Endothelial cell of umbilical vein (primary cell): Measurements from ENCODE around the gene LPP. TPM values are rescaled to one million over a fixed set of nuclear protein-coding genes. Genes with fewer than 3 reads are reported as not detected.
A peak's percentile ranks its signal among the peaks of the same experiment; 100 is the strongest.

Source experiments
- BruUV-seq: library from RNA; stranded (reverse); fragments of 400-500 nt; replicated peaks from 2 replicates; lab custom pipeline; 2021; lab: Mats Ljungman, UMichigan
- CTCF ChIA-PET: fragments of 300-600, 350-600 bp; sonication (Branson Sonifier 250); formaldehyde crosslinking; loops from one replicate; lab custom pipeline; 2021; ENCODE audit warnings: antibody characterized with exemption, inconsistent platforms; lab: Charles Lee
- POLR2A ChIA-PET: fragments of 300-600, 350-600 bp; sonication (Branson Sonifier 250); formaldehyde crosslinking; loops from one replicate; lab custom pipeline; 2021; ENCODE audit warnings: antibody characterized with exemption, inconsistent platforms; lab: Charles Lee
- DNase-seq: peaks from one replicate; pipeline ENCODE4 v3.0.0-alpha.2; 2011; ENCODE audit warnings: low read depth, low spot score
- FAIRE-seq: peaks from 2 replicates; lab custom pipeline; 2011; peaks lifted over from hg19 to GRCh38; lab: Jason Lieb, UNC
- H2AFZ ChIP-seq: 2 replicates; pipeline ENCODE4 v1.6.0; 2012; ENCODE audit warnings: low read depth, low read length, control low read depth, inconsistent platforms
- H3K27ac ChIP-seq: 2 replicates; pipeline ENCODE4 v1.5.1; 2011; ENCODE audit warnings: low read depth, mild to moderate bottlenecking, control low read depth, low read length, moderate library complexity; ENCODE audit not compliant: insufficient read depth
- H3K27me3 ChIP-seq, 2 experiments: 2 replicates each; pipeline versions ENCODE4 v1.6.0 to v1.6.1; 2011; ENCODE audit warnings: low read length in 2 of 2, mixed read lengths in 1 of 2; ENCODE audit not compliant: control insufficient read depth in 2 of 2, insufficient read depth in 2 of 2
- H3K36me3 ChIP-seq, 2 experiments: 2 replicates in 1 of 2; 3 replicates in 1 of 2; pipeline ENCODE4 v1.5.1; 2011; ENCODE audit warnings: low read length in 2 of 2, mild to moderate bottlenecking in 1 of 2, moderate library complexity in 1 of 2; ENCODE audit not compliant: control insufficient read depth in 2 of 2, insufficient read depth in 2 of 2; ENCODE audit errors: extremely low read depth in 1 of 2
- H3K4me1 ChIP-seq: 3 replicates; pipeline ENCODE4 v1.5.1; 2011; ENCODE audit warnings: mild to moderate bottlenecking, low read length; ENCODE audit not compliant: control insufficient read depth, insufficient read depth; ENCODE audit errors: extremely low read depth
- H3K4me2 ChIP-seq: 2 replicates; pipeline ENCODE4 v1.6.1; 2011; ENCODE audit warnings: low read length, control low read depth, mixed read lengths; ENCODE audit not compliant: insufficient read depth
- H3K4me3 ChIP-seq, 3 experiments: fragments of 200-600 bp in 1 of 3; sonication (generic), shearing (Covaris generic) in 1 of 3; replicated peaks in 1 of 3; 2 replicates each; pipeline ENCODE4 v1.5.1; 2011 to 2016; ENCODE audit warnings: control low read depth in 3 of 3, low read length in 3 of 3, mild to moderate bottlenecking in 2 of 3, inconsistent platforms in 1 of 3, low read depth in 1 of 3, moderate library complexity in 1 of 3; ENCODE audit not compliant: insufficient read depth in 1 of 3
- H3K79me2 ChIP-seq: 2 replicates; pipeline ENCODE4 v1.6.0; 2012; ENCODE audit warnings: low read length, inconsistent platforms; ENCODE audit not compliant: control insufficient read depth, insufficient read depth
- H3K9ac ChIP-seq: replicated peaks from 2 replicates; pipeline ENCODE3; 2011; ENCODE audit warnings: low read length, control low read depth; ENCODE audit not compliant: insufficient read depth; ENCODE audit errors: extremely low read depth
- H3K9me1 ChIP-seq: replicated peaks from 3 replicates; pipeline ENCODE4 v1.6.0; 2011; ENCODE audit warnings: mild to moderate bottlenecking, low read length; ENCODE audit not compliant: control insufficient read depth, insufficient read depth; ENCODE audit errors: extremely low read depth
- H3K9me3 ChIP-seq: replicated peaks from 2 replicates; pipeline ENCODE4 v1.5.1; 2012; ENCODE audit warnings: low read length, inconsistent platforms; ENCODE audit not compliant: control insufficient read depth, insufficient read depth
- H4K20me1 ChIP-seq: replicated peaks from 2 replicates; pipeline ENCODE3; 2011; ENCODE audit warnings: mild to moderate bottlenecking, low read length; ENCODE audit not compliant: control insufficient read depth, insufficient read depth; ENCODE audit errors: extremely low read depth
- EZH2 ChIP-seq: IDR thresholded peaks from 2 replicates; pipeline ENCODE4 v1.6.1; 2012; ENCODE audit warnings: borderline replicate concordance, low read depth, mild to moderate bottlenecking, moderate library complexity, low read length, inconsistent platforms; ENCODE audit not compliant: severe bottlenecking
- FOS ChIP-seq: IDR thresholded peaks from 2 replicates; pipeline ENCODE4 v1.6.1; 2011; ENCODE audit warnings: mild to moderate bottlenecking, low read length, moderate library complexity, borderline replicate concordance; ENCODE audit not compliant: insufficient read depth
- GATA2 ChIP-seq: IDR thresholded peaks from 2 replicates; pipeline ENCODE4 v1.7.0; 2011; ENCODE audit warnings: low read depth, mild to moderate bottlenecking, moderate library complexity, mixed read lengths, low read length; ENCODE audit not compliant: insufficient read length, insufficient read depth
- JUN ChIP-seq: IDR thresholded peaks from 2 replicates; pipeline ENCODE4 v1.6.1; 2011; ENCODE audit warnings: borderline replicate concordance, low read depth; ENCODE audit not compliant: insufficient read length, insufficient read depth
- POLR2A ChIP-seq: IDR thresholded peaks from 2 replicates; pipeline ENCODE4 v1.6.1; 2012; ENCODE audit warnings: low read depth, mild to moderate bottlenecking, control low read depth, low read length
- POLR2AphosphoS5 ChIP-seq: IDR thresholded peaks from 2 replicates; pipeline ENCODE4 v1.6.1; 2012; ENCODE audit warnings: low read depth, mild to moderate bottlenecking, control low read depth, low read length, moderate library complexity; ENCODE audit not compliant: insufficient read depth
- dilution Hi-C: fragments of 300-500 bp; cut with MboI; formaldehyde crosslinking; loops from one replicate; pipeline ENCODE4 v1.15.0; 2019; ENCODE audit warnings: low sequenced_read_pairs; ENCODE audit not compliant: extremely low pct_ligation_motif_present
- intact Hi-C: fragments of 100-400 bp; cut with micrococcal nuclease; formaldehyde crosslinking; loops from one replicate; pipeline ENCODE4 v1.10.0; 2022
- polyA plus RNA-seq, 4 experiments: library from polyadenylated mRNA; depleted of rRNA in 3 of 4; stranded (reverse) in 3 of 4; unstranded in 1 of 4; fragments of >200 nt; gene quantifications; 2 replicates each; pipeline versions ENCODE4 v1.2.1 to v1.2.3, GENCODE V29; 2011 to 2012; ENCODE audit warnings: missing spikeins in 1 of 4
- total RNA-seq: library from RNA; stranded (reverse); gene quantifications from 2 replicates; pipeline ENCODE4 v1.2.3, GENCODE V29; 2021
- TF ChIP-seq, protein P1 (sequence below), 2 donors: IDR thresholded peaks; 1 replicate in 1 of 2; 2 replicates in 1 of 2; pipeline ENCODE4 v1.5.1; 2011; ENCODE audit warnings: low read length in 2 of 2, mild to moderate bottlenecking in 2 of 2, moderate library complexity in 2 of 2, control low read depth in 1 of 2, inconsistent platforms in 1 of 2, low read depth in 1 of 2; ENCODE audit not compliant: insufficient read depth in 1 of 2; ENCODE audit errors: extremely low read depth in 1 of 2
- TF ChIP-seq, protein P2 (sequence below): IDR thresholded peaks from 2 replicates; pipeline ENCODE4 v1.6.1; 2011; ENCODE audit not compliant: insufficient read depth, insufficient read length

Gene LPP
- total and polyA plus RNA-seq, 2 donors (not counting 3 experiments of a cell fraction or from before 2014, with no cell fraction given), result 16.9 to 153 TPM

DNA sequence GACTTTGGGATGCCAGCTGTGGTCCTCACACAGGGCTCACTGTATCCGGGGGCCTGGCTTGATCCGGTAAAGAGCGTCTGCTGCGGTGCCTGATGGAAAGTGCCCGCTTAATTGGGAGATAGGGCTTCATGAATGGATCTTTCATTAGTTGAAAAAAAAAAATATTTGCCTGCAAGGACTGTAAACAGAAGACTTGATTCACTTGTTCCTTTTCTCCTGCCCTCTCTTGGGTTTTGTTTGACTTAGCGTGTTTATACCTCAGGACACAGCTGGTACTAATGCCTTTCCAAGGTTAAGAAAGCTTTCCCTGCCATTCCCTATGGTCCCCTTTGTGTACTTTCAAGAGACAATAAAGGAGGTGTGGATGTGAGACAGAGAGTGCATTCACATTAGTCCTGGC is 493.3 kb downstream of the LPP start:
- H3K27me3 ChIP-seq, result no peaks in the 10 kb centered on the region
- H3K4me1 ChIP-seq, result peaks cover 3% of the 10 kb centered on the region
- DNase-seq (no peak), FAIRE-seq (no peak)
- ChIA-PET CTCF (interaction anchor here (1.5 kb wide), 2 partner anchors 15 to 900 kb away, joined by 4 to 5 read pairs; no protein-coding TSS in a partner anchor), POLR2A (interaction anchor here (0.6 kb wide), 1 partner anchor 285 kb away, joined by 3 read pairs; no protein-coding TSS in a partner anchor)
- intact Hi-C loops (no loop called here), dilution Hi-C loops (no loop called here)
- H3K27ac ChIP-seq, result no peak overlapping the region
- no peak overlapping the region for H3K4me2 ChIP-seq
- H4K20me1 ChIP-seq, result no peaks in the 10 kb centered on the region
- H3K4me3 ChIP-seq, result no peak overlapping the region
- no peaks in the 10 kb centered on the region for H3K36me3 ChIP-seq
- no peak overlapping the region for H2AFZ ChIP-seq
- TF ChIP-seq POLR2A, result no peak
- TF ChIP-seq, protein P1, sequence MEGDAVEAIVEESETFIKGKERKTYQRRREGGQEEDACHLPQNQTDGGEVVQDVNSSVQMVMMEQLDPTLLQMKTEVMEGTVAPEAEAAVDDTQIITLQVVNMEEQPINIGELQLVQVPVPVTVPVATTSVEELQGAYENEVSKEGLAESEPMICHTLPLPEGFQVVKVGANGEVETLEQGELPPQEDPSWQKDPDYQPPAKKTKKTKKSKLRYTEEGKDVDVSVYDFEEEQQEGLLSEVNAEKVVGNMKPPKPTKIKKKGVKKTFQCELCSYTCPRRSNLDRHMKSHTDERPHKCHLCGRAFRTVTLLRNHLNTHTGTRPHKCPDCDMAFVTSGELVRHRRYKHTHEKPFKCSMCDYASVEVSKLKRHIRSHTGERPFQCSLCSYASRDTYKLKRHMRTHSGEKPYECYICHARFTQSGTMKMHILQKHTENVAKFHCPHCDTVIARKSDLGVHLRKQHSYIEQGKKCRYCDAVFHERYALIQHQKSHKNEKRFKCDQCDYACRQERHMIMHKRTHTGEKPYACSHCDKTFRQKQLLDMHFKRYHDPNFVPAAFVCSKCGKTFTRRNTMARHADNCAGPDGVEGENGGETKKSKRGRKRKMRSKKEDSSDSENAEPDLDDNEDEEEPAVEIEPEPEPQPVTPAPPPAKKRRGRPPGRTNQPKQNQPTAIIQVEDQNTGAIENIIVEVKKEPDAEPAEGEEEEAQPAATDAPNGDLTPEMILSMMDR (IDR thresholded peaks at IDR 0.05; ENCODE audit: extremely low read depth in 1 of 2, insufficient read depth in 1 of 2, low read depth in 1 of 2, low read length in 2 of 2), result no peak
- no peak for TF ChIP-seq GATA2
- no peak for TF ChIP-seq POLR2AphosphoS5
- H3K9ac ChIP-seq, result no peak overlapping the region
- no peaks in the 10 kb centered on the region for H3K9me3 ChIP-seq
- no peaks in the 10 kb centered on the region for H3K9me1 ChIP-seq
- no peaks in the 10 kb centered on the region for H3K79me2 ChIP-seq
- BruUV-seq, result no TSS peak

DNA sequence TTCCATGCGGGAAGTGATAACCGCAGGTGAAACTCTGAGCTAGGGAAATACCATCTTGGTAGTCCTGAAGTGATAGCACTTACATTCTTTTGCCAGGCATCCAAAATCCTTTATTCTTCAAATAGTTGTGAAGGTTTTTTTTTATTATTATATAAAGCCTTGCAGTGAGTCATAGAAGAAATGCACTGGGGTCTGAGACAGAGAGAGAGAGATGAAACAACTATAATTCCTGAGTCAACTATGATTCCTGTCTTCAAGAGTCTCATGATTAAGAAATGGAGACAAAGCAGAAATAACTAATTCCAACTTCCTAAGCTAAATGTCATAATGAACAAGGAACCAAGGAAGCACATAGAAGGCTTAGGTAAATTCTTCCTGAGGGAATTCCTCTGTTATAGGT is 495.6 kb downstream of the LPP start:
- CTCF ChIA-PET, result interaction anchor here (0.6 to 1.2 kb wide), 3 partner anchors 13 to 47 kb away, joined by 3 to 6 read pairs (median 3); no protein-coding TSS in a partner anchor
- POLR2A ChIA-PET, result no interaction called here

More for the DNA sequence above, 495.6 kb downstream of the LPP start:
- Histone ChIP-seq H4K20me1 (no peaks in the 10 kb centered on the region), H3K36me3 (no peaks in the 10 kb centered on the region), H2AFZ (no peak overlapping the region), H3K9me3 (no peaks in the 10 kb centered on the region), H3K27ac (no peak overlapping the region), H3K79me2 (no peaks in the 10 kb centered on the region), H3K9ac (no peak overlapping the region), H3K27me3 (no peaks in the 10 kb centered on the region), H3K4me3 (no peak overlapping the region), H3K9me1 (no peaks in the 10 kb centered on the region), H3K4me2 (no peak overlapping the region), H3K4me1 (peaks cover 10% of the 10 kb centered on the region)
- FAIRE-seq (no peak), DNase-seq (no peak)
- intact Hi-C loops (no loop called here), dilution Hi-C loops (no loop called here)
- no TSS peak for BruUV-seq
- TF ChIP-seq POLR2A, result no peak
- TF ChIP-seq, protein P2, sequence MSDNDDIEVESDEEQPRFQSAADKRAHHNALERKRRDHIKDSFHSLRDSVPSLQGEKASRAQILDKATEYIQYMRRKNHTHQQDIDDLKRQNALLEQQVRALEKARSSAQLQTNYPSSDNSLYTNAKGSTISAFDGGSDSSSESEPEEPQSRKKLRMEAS, result no peak
- no peak for TF ChIP-seq JUN
- TF ChIP-seq, protein P1 (IDR thresholded peaks at IDR 0.05; ENCODE audit: extremely low read depth in 1 of 2, insufficient read depth in 1 of 2, low read depth in 1 of 2, low read length in 2 of 2), result no peak
- no peak for TF ChIP-seq GATA2
- TF ChIP-seq EZH2, result no peak
- peak; percentile 49 for TF ChIP-seq FOS
